ENCODE measurements around the gene KRTAP21-2. TPM values are rescaled to one million over a fixed set of nuclear protein-coding genes. Genes with fewer than 3 reads are reported as not detected.

The KRTAP21-2 gene
- total RNA-seq, 1 experiment from 2014 or later, result not detected

GRCh38 chr21:30714456-30714855 is 32.6 kb downstream of the KRTAP21-2 start:
- no peaks in the 10 kb centered on the region for H3K4me1 Mint-ChIP-seq
- Histone ChIP-seq H2BK20ac (ENCODE audit: low read depth, low read length, poor library complexity, severe bottlenecking) (no peak overlapping the region), H3K27me3 (ENCODE audit: insufficient read depth, low read length) (no peaks in the 10 kb centered on the region), H4K20me1 (ENCODE audit: control insufficient read depth, insufficient read depth, insufficient read length) (no peaks in the 10 kb centered on the region), H3K9me3 (ENCODE audit: control insufficient read depth, low read depth, low read length) (no peaks in the 10 kb centered on the region), H4K5ac (ENCODE audit: insufficient read length, low read depth, low read length) (no peak overlapping the region), H3K14ac (ENCODE audit: insufficient read depth, low read length) (no peak overlapping the region), H3K23ac (ENCODE audit: insufficient read length, low read depth, low read length) (no peak overlapping the region), H3K79me2 (ENCODE audit: insufficient read depth, low read length) (no peaks in the 10 kb centered on the region), H2AK5ac (ENCODE audit: insufficient read length, low read length) (no peak overlapping the region), H3K4ac (ENCODE audit: low read depth, low read length) (no peak overlapping the region), H3K79me1 (ENCODE audit: insufficient read depth, low read depth, low read length, poor library complexity, severe bottlenecking) (no peaks in the 10 kb centered on the region), H4K91ac (ENCODE audit: insufficient read length, low read depth, low read length) (no peak overlapping the region), H3K27ac (ENCODE audit: insufficient read length, low read depth, low read length) (no peak overlapping the region), H2BK120ac (ENCODE audit: low read depth, low read length, poor library complexity, severe bottlenecking) (no peak overlapping the region), H3K18ac (ENCODE audit: insufficient read length, low read depth, low read length) (no peak overlapping the region), H3K4me2 (ENCODE audit: insufficient read depth, insufficient read length, low read length) (no peak overlapping the region), H4K8ac (replicated peaks; ENCODE audit: insufficient read length, low read depth, low read length) (no peak overlapping the region), H2AFZ (ENCODE audit: low read length) (no peak overlapping the region), H2BK5ac (ENCODE audit: insufficient read length, low read length) (no peak overlapping the region), H3K56ac (ENCODE audit: insufficient read length, low read depth, low read length) (no peak overlapping the region), H3K4me1 (ENCODE audit: insufficient read depth, low read length) (no peaks in the 10 kb centered on the region), H2BK15ac (ENCODE audit: low read depth, low read length) (no peak overlapping the region), H2BK12ac (ENCODE audit: insufficient read length, low read depth, low read length) (no peak overlapping the region), H3K9ac (ENCODE audit: extremely low read depth, insufficient read length, low read length) (no peak overlapping the region), H3T11ph (ENCODE audit: low read length) (no peak overlapping the region), H3K23me2 (ENCODE audit: insufficient read length, low read depth, low read length, poor library complexity, severe bottlenecking) (no peaks in the 10 kb centered on the region)
- no peak overlapping the region for H3K4me3 Mint-ChIP-seq
- no peak for TF ChIP-seq CTCF (conservative IDR thresholded peaks at IDR 0.05)
- DNase-seq, result no peak
- no peak overlapping the region for H3K27ac Mint-ChIP-seq
- peaks cover 5 to 20% of the 10 kb centered on the region in 2 experiments for H3K9me3 Mint-ChIP-seq
- H3K36me3 Mint-ChIP-seq (ENCODE audit: insufficient read depth in 1 of 3, low read depth in 3 of 3), result peaks cover 0 to 20% (median 0%) of the 10 kb centered on the region in 3 experiments; a peak in 3 of 7 replicates
- no CpG with 5 or more reads among the region's 3 CpGs for WGBS (ENCODE audit: extremely low coverage, insufficient read length, low lambda C conversion rate)
- H3K27me3 Mint-ChIP-seq (ENCODE audit: low read depth), result no peaks in the 10 kb centered on the region
